ENCODE data around the gene SLC16A6.

The SLC16A6 gene

GRCh38 chr17:68325961-68326360, 35.0 kb upstream of the SLC16A6 start:
- no peak for TF ChIP-seq CTCF (IDR thresholded peaks at IDR 0.05; ENCODE audit: low read depth, low read length)
- DNase-seq (ENCODE audit: extremely low read depth, low read depth) = no peak

DNA sequence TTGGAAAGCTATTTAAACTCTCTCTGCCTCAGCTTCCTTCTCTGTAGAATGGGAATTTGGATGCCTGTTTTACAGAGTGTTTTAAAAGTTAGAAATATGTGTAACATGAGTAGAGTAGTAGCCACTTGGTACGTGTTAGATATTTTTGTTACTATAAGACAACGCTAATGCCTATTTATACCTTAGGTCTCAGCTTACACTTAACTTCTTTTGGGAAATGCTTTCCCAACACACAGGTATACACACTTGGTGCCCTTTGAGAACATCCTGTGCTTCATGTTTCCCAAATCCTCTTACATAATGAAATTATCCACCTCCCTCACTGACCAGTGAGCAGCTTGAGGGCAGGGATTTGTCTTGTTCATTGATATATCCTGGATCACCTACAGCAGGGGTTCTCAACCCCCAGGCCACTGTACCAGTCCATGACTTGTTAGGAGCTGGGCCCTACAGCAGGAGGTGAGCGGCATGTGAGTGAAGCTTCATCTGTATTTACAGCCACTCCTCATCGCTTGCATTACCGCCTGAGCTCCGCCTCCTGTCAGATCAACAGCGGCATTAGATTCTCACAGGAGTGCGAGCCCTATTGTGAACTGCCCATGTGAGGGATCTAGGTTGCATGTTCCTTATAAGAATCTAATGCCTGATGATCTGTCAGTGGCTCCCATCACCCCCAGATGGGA, 33.9 kb upstream of the SLC16A6 start:
- TF ChIP-seq CTCF (IDR thresholded peaks at IDR 0.05; ENCODE audit: low read depth, low read length) = no peak
- DNase-seq (ENCODE audit: extremely low read depth, low read depth) = no peak

DNA sequence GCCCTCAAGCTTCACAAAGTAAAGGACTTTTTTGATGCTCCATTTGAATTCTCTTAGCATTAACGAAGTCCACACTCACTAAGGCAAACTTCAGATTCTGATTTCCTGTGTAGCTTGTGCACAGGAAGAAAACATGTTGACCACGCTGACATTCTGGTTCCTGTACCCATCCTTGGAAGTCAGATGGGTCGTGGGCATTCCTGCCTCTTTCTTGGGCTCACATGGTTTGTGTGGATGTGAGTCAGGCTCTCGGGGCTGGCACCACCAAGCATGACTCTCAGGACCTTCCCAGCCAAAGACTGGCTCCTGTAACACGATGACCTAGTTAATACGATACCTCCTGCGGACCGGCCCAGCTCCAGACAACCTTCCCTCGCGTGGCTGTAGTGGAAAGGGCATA, 33.2 kb upstream of the SLC16A6 start:
- no peak for DNase-seq (ENCODE audit: extremely low read depth, low read depth)
- no peak for TF ChIP-seq CTCF (IDR thresholded peaks at IDR 0.05; ENCODE audit: low read depth, low read length)

- no peak for DNase-seq (ENCODE audit: extremely low read depth, low read depth)
Observed at GRCh38 chr17:68322630-68323029, 31.7 kb upstream of the SLC16A6 start.

DNA sequence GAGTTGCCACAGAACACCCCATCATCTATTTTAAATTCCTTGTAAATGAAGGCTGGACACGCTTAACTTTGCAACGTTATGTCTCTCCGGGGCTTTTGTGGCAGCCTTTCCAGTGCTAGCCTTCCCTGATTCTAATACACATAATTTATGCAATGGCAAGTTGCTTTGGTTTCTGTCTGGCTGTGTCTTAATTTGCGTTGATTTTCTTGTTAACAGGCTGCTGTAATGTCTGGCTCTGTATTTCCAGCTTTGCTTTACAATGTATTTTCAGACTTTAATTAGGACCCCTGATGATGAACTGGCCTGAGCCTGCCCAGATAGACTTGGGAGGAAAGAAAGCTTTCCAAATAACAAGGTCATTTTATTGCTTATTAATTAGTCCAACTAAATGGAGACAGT, 30.6 kb upstream of the SLC16A6 start:
- TF ChIP-seq CTCF (IDR thresholded peaks at IDR 0.05; ENCODE audit: low read depth, low read length) = no peak
- no peak for DNase-seq (ENCODE audit: extremely low read depth, low read depth)

More at GRCh38 chr17:68322630-68323029, 31.7 kb upstream of the SLC16A6 start:
- TF ChIP-seq CTCF (IDR thresholded peaks at IDR 0.05; ENCODE audit: low read depth, low read length) = no peak

DNA sequence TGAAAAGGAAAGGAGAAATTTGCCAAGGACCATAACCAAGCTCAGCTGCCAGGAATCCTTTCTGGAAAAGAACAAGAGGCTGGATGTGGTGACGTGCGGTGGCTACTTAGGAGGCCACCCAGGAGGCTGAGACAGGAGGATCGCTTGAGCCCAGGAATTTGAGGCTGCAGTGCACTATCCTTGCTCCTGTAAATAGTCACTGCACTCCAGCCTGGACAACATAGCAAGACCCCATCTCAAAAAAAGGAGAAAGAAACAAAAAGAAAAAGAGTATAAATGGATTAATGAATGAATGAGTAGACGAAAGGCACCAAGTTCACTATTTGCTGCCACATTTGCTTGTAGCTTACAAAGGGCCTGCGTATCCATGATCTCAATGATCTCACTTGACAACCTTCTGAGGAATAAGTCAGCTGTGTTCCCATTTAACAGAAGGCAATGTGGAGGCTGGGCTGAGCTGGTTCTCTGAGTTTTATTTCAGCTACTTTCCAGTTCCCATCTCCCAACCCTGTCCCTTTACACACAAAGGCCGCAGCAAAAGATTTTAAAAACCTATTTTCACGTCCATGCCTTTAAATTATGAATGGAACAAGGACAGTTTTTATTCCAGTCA, 30.1 kb upstream of the SLC16A6 start:
- TF ChIP-seq CTCF (IDR thresholded peaks at IDR 0.05; ENCODE audit: low read depth, low read length) = no peak
- no peak for DNase-seq (ENCODE audit: extremely low read depth, low read depth)

DNA sequence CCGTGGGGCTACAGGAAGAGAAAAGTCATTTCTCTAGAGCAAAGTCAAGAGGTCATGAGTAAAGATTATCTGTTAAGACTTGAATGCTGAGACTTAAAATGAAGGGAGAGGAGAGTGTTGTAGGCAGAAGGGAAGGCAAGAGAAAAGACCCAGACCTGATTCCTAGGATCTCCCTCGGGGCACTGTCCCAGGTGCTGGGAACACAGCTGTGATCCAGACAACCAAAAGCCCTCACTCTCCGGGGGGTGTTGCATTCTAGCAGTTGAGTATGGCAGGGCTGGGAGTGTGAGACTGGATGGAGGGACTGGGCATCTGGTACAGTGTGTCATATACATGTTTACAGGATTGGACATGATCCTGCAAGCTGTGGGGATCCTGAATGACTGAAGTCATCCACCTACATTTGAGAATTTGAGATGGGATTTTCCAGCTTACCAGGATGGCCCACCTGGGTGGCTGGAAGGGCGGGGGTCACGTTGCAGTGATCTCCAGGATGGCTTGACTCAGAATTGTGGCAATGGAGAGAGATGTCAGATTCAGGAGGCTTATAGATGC, 29.5 kb upstream of the SLC16A6 start:
- no peak for DNase-seq (ENCODE audit: extremely low read depth, low read depth)
- TF ChIP-seq CTCF (IDR thresholded peaks at IDR 0.05; ENCODE audit: low read depth, low read length) = no peak

Measured in AG09319 (cell line).